T-helper 2 cell treated with Interferon-gamma antibody and Interleukin-4, amounts not matched to agents 5 μg/mL and 100 μg/mL, for 36 hours (primary cell): ENCODE results near the gene NABP1.

Experiments used
- DNase-seq: peaks from one replicate; pipeline ENCODE4 v3.0.0; 2021; ENCODE audit warnings: low spot score
- H3K27ac Mint-ChIP-seq: one replicate; pipeline ENCODE4 v1.8.0; 2021; ENCODE audit warnings: mild to moderate bottlenecking, mixed read lengths
- H3K27me3 Mint-ChIP-seq: one replicate; pipeline ENCODE4 v1.8.0; 2021; ENCODE audit warnings: low read depth, mixed read lengths
- H3K36me3 Mint-ChIP-seq: one replicate; pipeline ENCODE4 v1.8.0; 2021; ENCODE audit warnings: low read depth, mixed read lengths
- H3K4me1 Mint-ChIP-seq: one replicate; pipeline ENCODE4 v1.8.0; 2021; ENCODE audit warnings: low read depth, mixed read lengths
- H3K4me3 Mint-ChIP-seq: one replicate; pipeline ENCODE4 v1.8.0; 2022; ENCODE audit warnings: mild to moderate bottlenecking, moderate library complexity, mixed read lengths
- H3K9me3 Mint-ChIP-seq: one replicate; pipeline ENCODE4 v1.8.0; 2021; ENCODE audit warnings: mixed read lengths

NABP1 gene

GRCh38 chr2:191697870-191698269 is 19.9 kb downstream of the NABP1 start:
- H3K27ac Mint-ChIP-seq, result no peak overlapping the region
- H3K4me1 Mint-ChIP-seq, result peaks cover 2% of the 10 kb centered on the region
- no peaks in the 10 kb centered on the region for H3K9me3 Mint-ChIP-seq
- no peak for DNase-seq
- no peak overlapping the region for H3K4me3 Mint-ChIP-seq
- no peaks in the 10 kb centered on the region for H3K27me3 Mint-ChIP-seq
- peaks cover 28% of the 10 kb centered on the region for H3K36me3 Mint-ChIP-seq

- H3K9me3 Mint-ChIP-seq, result no peaks in the 10 kb centered on the region
Observed at GRCh38 chr2:191699341-191699945, 21.5 kb downstream of the NABP1 start.

DNA sequence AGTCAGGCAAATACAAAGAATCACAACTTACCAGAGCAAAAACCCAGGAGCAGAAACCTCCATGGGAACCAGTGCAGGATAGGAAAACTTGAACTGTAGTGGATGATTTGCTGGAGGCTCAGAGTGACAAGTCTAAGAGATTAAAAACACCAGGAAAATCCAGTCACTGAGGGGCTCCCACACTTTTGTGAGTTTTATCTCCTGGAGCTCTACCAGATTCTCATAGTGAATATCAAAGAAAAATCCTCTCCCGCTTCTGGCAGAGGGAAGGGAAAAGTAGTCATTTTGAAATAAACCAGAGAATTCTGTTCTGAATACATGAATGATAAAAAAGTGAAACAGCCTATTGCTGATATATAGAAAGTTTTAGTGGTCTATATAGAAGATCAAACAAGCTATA is 23.1 kb downstream of the NABP1 start:
- Mint-ChIP-seq H3K36me3 (peaks cover 17% of the 10 kb centered on the region), H3K9me3 (no peaks in the 10 kb centered on the region), H3K4me3 (no peak overlapping the region), H3K27me3 (no peaks in the 10 kb centered on the region), H3K27ac (no peak overlapping the region), H3K4me1 (peaks cover 1% of the 10 kb centered on the region)
- DNase-seq, result no peak

More at GRCh38 chr2:191699341-191699945, 21.5 kb downstream of the NABP1 start:
- H3K27ac Mint-ChIP-seq, result no peak overlapping the region
- peaks cover under 1% of the 10 kb centered on the region for H3K4me1 Mint-ChIP-seq
- DNase-seq, result no peak
- peaks cover 25% of the 10 kb centered on the region for H3K36me3 Mint-ChIP-seq
- H3K27me3 Mint-ChIP-seq, result no peaks in the 10 kb centered on the region
- no peak overlapping the region for H3K4me3 Mint-ChIP-seq

DNA sequence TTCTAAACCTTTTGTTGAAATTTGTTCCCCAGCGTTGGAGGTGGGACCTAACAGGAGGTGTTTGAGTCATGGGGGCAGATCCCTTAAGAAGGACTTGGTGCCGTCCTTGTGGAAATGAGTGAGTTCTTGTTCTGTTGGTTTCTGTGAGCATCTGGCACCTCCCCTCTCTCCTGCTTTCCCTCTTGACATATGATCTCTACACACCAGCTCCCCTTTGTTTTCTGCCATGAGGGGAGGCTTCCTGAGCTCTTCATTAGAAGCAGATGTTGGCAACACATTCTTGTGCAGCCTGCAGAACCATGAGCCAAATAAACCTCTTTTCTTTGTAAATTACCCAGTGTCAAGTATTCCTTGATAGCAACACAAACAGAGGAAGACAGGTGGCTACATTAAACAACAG is 23.8 kb downstream of the NABP1 start:
- H3K4me1 Mint-ChIP-seq, result peaks cover 1% of the 10 kb centered on the region
- H3K36me3 Mint-ChIP-seq, result peaks cover 16% of the 10 kb centered on the region
- H3K9me3 Mint-ChIP-seq, result no peaks in the 10 kb centered on the region
- no peak for DNase-seq
- no peaks in the 10 kb centered on the region for H3K27me3 Mint-ChIP-seq
- no peak overlapping the region for H3K4me3 Mint-ChIP-seq
- no peak overlapping the region for H3K27ac Mint-ChIP-seq

DNA sequence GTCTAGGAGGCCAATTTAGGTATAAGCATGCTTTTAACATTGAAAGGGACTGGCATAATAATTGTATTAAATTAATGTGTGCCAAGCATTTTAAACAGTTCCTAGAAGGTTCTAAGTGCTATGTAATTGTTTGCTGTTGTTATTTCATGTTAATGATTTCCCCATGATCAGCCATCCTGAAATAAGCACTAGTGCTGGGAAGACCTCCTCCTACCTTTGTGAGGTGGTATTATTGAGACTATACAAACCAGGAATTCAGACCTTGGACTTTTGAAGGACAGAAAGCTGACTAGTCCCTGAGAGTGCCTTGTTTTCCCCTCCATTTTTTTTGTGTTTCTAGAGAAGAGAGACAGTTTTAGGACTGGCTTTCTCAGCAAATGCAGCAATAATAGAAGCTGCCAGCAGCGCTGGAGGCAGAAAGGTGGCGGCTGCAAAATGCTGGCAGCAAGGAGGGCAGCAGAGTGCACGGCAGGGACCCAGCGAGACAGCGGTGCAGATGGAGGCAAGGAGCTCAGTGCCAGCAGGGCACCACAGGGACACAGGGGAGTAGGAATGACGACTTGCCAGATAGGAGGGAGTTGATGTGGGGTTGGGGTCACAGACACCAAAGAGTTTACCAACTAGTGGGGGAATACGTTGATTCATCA is 25.3 kb downstream of the NABP1 start:
- H3K36me3 Mint-ChIP-seq, result peaks cover 9% of the 10 kb centered on the region
- no peaks in the 10 kb centered on the region for H3K27me3 Mint-ChIP-seq
- peaks cover 1% of the 10 kb centered on the region for H3K4me1 Mint-ChIP-seq
- DNase-seq, result no peak
- no peak overlapping the region for H3K4me3 Mint-ChIP-seq
- H3K9me3 Mint-ChIP-seq, result no peaks in the 10 kb centered on the region
- H3K27ac Mint-ChIP-seq, result no peak overlapping the region

- H3K27ac Mint-ChIP-seq, result no peak overlapping the region
- DNase-seq, result no peak
- H3K27me3 Mint-ChIP-seq, result no peaks in the 10 kb centered on the region
- peaks cover 1% of the 10 kb centered on the region for H3K4me1 Mint-ChIP-seq
- no peak overlapping the region for H3K4me3 Mint-ChIP-seq
- H3K9me3 Mint-ChIP-seq, result no peaks in the 10 kb centered on the region
- peaks cover 7% of the 10 kb centered on the region for H3K36me3 Mint-ChIP-seq
Observed at GRCh38 chr2:191705084-191705483, 27.1 kb downstream of the NABP1 start.

DNA sequence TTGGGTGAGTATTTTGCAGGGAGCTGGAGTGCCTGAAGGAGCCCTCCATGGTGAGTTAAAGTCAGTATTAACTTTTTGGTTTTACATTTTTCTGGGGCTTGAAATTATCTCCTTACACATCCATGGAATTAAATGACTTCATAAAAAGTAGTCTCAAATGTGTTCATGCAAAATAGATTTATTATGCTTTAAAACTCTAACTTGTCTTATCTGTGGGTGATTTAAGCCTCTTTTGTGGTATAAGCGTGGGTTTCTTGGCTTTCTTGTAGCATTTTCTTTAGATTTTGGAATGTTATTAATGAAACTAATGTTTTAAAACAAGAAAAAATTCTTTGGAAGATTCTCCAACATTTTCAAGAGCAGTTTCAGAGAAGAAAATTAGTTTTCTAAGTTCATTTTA is 27.8 kb downstream of the NABP1 start:
- H3K4me3 Mint-ChIP-seq, result no peak overlapping the region
- no peak overlapping the region for H3K27ac Mint-ChIP-seq
- no peaks in the 10 kb centered on the region for H3K27me3 Mint-ChIP-seq
- peaks cover 7% of the 10 kb centered on the region for H3K36me3 Mint-ChIP-seq
- H3K4me1 Mint-ChIP-seq, result peaks cover 1% of the 10 kb centered on the region
- H3K9me3 Mint-ChIP-seq, result no peaks in the 10 kb centered on the region
- no peak for DNase-seq

- H3K27ac Mint-ChIP-seq, result no peak overlapping the region
- no peaks in the 10 kb centered on the region for H3K27me3 Mint-ChIP-seq
- no peak overlapping the region for H3K4me3 Mint-ChIP-seq
- H3K36me3 Mint-ChIP-seq, result peaks cover 7% of the 10 kb centered on the region
- H3K4me1 Mint-ChIP-seq, result peaks cover 1% of the 10 kb centered on the region
- no peak for DNase-seq
- no peaks in the 10 kb centered on the region for H3K9me3 Mint-ChIP-seq
Observed at GRCh38 chr2:191706791-191707190, 28.9 kb downstream of the NABP1 start.

DNA sequence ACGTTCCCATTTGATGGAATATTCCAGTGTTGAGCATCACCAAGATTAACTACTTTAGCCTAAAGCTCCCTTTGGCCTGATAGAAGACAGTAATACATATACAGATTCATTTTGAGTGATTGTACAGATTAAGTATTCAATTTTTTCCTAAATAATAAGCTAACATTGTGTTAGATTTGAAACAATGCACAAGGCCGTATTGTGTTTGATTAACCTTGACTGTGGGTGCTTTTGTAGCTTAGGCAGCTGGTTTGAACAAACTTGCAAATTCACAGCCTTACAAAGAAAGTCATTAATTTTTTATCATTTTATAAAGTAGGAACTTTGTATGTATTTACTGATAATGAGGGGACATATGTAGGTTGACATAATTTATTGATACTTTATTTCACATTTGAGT is 29.6 kb downstream of the NABP1 start:
- Mint-ChIP-seq H3K4me3 (no peak overlapping the region), H3K9me3 (no peaks in the 10 kb centered on the region), H3K36me3 (peaks cover 7% of the 10 kb centered on the region), H3K27ac (no peak overlapping the region), H3K4me1 (peaks cover 1% of the 10 kb centered on the region), H3K27me3 (no peaks in the 10 kb centered on the region)
- no peak for DNase-seq

GRCh38 chr2:191710411-191710900 is 32.5 kb downstream of the NABP1 start:
- H3K27me3 Mint-ChIP-seq, result no peaks in the 10 kb centered on the region
- no peak for DNase-seq
- no peak overlapping the region for H3K4me3 Mint-ChIP-seq

GRCh38 chr2:191711621-191712020 is 33.7 kb downstream of the NABP1 start:
- H3K4me1 Mint-ChIP-seq, result no peaks in the 10 kb centered on the region
- H3K27ac Mint-ChIP-seq, result no peak overlapping the region
- no peaks in the 10 kb centered on the region for H3K9me3 Mint-ChIP-seq
- no peak for DNase-seq
- H3K27me3 Mint-ChIP-seq, result no peaks in the 10 kb centered on the region
- H3K36me3 Mint-ChIP-seq, result peaks cover 1% of the 10 kb centered on the region
- no peak overlapping the region for H3K4me3 Mint-ChIP-seq

More at GRCh38 chr2:191710411-191710900, 32.5 kb downstream of the NABP1 start:
- Mint-ChIP-seq H3K9me3 (no peaks in the 10 kb centered on the region), H3K4me1 (no peaks in the 10 kb centered on the region), H3K27ac (no peak overlapping the region), H3K36me3 (peaks cover 1% of the 10 kb centered on the region)

DNA sequence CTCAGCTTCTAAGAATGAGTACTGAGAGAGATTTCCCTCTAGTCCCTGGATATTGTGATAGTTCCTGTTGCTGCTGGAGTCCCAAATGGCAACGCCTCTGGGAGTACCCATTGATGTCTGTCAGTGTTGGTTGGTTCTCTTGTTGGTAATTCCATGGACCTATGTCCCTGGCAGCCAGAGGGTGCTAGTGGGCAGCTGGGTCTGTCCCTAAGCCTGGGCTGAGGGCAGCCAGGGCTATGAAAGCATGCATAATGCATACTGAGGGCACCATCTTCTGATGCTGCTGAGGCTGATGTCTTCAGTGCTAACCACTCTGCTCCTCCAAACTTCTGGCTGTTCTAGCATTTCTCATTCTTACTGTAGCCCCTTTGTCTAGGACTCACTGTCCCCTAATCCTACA is 35.9 kb downstream of the NABP1 start:
- no peaks in the 10 kb centered on the region for H3K4me1 Mint-ChIP-seq
- H3K27ac Mint-ChIP-seq, result no peak overlapping the region
- H3K36me3 Mint-ChIP-seq, result peaks cover 1% of the 10 kb centered on the region
- DNase-seq, result no peak
- peaks cover 4% of the 10 kb centered on the region for H3K27me3 Mint-ChIP-seq
- no peak overlapping the region for H3K4me3 Mint-ChIP-seq
- H3K9me3 Mint-ChIP-seq, result no peaks in the 10 kb centered on the region

GRCh38 chr2:191714925-191715324 is 37.0 kb downstream of the NABP1 start:
- Mint-ChIP-seq H3K27ac (no peak overlapping the region), H3K27me3 (peaks cover 4% of the 10 kb centered on the region), H3K36me3 (no peaks in the 10 kb centered on the region), H3K4me1 (no peaks in the 10 kb centered on the region), H3K9me3 (no peaks in the 10 kb centered on the region), H3K4me3 (no peak overlapping the region)
- no peak for DNase-seq

DNA sequence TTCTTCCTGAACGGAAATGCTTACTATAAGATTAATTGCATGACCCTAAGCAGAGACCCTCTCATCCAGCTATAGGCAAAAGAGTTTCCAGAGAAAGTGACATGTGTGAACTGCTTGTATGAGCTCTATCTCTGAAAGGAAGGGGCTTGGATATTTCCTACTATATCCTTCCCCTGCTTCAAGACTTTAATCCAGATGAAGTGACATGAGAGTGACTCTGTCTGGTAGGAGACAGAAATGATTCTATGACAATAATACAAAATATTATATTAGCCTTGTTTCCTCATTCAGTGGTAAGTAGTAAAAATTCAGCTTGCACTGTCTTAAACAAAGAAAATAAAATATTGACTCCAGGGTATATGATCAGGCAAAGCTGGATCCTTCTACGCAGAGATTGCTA is 37.5 kb downstream of the NABP1 start:
- peaks cover 4% of the 10 kb centered on the region for H3K27me3 Mint-ChIP-seq
- no peak overlapping the region for H3K4me3 Mint-ChIP-seq
- no peaks in the 10 kb centered on the region for H3K4me1 Mint-ChIP-seq
- DNase-seq, result no peak
- H3K27ac Mint-ChIP-seq, result no peak overlapping the region
- no peaks in the 10 kb centered on the region for H3K9me3 Mint-ChIP-seq
- no peaks in the 10 kb centered on the region for H3K36me3 Mint-ChIP-seq

DNA sequence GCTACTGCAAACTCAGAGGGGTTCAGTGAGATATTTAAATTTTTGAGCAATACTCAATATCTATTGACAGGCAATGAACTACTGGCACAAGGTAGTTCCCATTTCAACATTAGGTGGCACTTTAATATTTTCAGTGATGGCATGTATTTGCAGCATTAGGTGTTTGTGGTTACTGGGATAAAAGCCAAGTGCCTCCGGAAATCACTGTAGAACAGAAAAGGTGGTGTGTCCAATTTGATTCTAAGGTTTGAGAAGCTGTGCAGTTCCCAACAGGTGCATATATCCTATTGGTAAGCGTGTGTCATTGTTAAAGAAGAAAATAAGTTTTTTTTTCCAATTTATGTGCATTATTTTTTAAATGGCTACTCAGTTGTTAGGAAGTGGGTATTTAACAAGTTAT is 41.3 kb downstream of the NABP1 start:
- no peaks in the 10 kb centered on the region for H3K4me1 Mint-ChIP-seq
- DNase-seq, result no peak
- no peak overlapping the region for H3K4me3 Mint-ChIP-seq
- H3K36me3 Mint-ChIP-seq, result no peaks in the 10 kb centered on the region
- H3K9me3 Mint-ChIP-seq, result no peaks in the 10 kb centered on the region
- no peak overlapping the region for H3K27ac Mint-ChIP-seq
- H3K27me3 Mint-ChIP-seq, result peaks cover 4% of the 10 kb centered on the region
